T1000 (cell line): Measurements from ENCODE around the gene WDR11.

ENCODE experiments used
- DNase-seq: peaks from one replicate; lab custom pipeline; 2025; ENCODE audit warnings: mixed read lengths; lab: John Stamatoyannopoulos, UW

The WDR11 gene, protein sequence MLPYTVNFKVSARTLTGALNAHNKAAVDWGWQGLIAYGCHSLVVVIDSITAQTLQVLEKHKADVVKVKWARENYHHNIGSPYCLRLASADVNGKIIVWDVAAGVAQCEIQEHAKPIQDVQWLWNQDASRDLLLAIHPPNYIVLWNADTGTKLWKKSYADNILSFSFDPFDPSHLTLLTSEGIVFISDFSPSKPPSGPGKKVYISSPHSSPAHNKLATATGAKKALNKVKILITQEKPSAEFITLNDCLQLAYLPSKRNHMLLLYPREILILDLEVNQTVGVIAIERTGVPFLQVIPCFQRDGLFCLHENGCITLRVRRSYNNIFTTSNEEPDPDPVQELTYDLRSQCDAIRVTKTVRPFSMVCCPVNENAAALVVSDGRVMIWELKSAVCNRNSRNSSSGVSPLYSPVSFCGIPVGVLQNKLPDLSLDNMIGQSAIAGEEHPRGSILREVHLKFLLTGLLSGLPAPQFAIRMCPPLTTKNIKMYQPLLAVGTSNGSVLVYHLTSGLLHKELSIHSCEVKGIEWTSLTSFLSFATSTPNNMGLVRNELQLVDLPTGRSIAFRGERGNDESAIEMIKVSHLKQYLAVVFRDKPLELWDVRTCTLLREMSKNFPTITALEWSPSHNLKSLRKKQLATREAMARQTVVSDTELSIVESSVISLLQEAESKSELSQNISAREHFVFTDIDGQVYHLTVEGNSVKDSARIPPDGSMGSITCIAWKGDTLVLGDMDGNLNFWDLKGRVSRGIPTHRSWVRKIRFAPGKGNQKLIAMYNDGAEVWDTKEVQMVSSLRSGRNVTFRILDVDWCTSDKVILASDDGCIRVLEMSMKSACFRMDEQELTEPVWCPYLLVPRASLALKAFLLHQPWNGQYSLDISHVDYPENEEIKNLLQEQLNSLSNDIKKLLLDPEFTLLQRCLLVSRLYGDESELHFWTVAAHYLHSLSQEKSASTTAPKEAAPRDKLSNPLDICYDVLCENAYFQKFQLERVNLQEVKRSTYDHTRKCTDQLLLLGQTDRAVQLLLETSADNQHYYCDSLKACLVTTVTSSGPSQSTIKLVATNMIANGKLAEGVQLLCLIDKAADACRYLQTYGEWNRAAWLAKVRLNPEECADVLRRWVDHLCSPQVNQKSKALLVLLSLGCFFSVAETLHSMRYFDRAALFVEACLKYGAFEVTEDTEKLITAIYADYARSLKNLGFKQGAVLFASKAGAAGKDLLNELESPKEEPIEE

GRCh38 chr10:120850911-120851865 is at the start of gene WDR11:
WDR11 (plus strand) TSS chr10:120851362; CDS start chr10:120851421, 59 bp downstream.
- peak; percentile 84 for DNase-seq

DNA sequence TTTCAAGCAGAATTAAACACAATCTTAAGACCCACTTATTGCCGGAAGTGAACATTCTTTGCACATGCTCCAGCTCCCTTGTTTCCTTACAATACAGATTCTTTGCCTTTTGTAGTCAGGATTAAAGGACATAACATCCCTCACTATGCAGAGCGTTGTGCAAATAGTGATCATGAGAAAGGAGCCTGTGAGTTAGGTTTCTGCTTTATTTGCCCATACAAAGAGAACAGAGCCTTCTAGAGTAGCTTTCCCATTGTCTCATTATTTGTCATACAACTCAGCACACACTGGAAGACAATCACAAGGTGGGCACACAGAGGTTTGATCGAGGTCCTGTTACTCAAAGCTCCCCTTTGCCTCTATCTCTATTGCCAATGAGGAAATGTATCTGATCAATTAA is 48.2 kb upstream of the WDR11 start:
- DNase-seq = no peak

DNA sequence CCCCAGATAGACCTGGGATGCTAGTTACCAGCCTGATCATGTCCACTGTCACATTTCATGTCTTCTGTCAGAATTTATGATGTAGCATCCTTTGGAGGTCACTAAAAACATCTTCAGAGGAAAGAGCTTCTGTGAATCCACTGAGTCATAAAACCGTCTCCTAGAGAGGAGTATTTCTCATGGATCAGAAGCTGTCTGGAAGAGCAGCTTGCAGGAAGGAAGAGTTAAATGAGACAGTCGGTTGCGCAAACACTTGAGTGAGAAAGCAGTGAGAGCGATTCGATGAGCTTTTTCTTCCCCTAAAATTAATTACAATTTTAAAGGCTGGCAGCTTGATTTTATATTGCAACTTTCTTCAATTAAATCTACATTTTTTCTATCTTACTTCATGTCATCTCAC is 47.2 kb upstream of the WDR11 start:
- DNase-seq = no peak

GRCh38 chr10:120805014-120805812 is 45.9 kb upstream of the WDR11 start:
- no peak for DNase-seq

DNA sequence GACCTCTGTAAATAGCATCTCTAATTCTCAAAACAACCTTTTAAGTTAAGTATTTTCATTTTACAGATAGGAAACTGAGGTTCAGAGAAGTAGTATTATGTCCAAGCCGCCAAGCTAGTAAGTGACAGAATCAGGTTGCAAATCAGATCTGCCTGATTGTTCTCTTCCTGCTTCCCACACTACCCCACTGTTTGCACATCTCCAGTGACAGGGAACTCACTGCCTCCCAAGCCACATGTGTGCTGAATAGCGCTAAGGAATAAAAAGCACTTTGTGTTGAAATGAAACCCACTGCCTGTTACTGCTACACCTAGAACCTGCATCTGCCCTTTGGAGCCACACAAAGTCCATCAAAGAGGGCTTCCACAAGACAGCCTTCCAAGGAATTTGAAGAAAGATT is 45.1 kb upstream of the WDR11 start:
- DNase-seq = no peak

- DNase-seq = no peak
These were observed 40.9 kb upstream of the WDR11 start for GRCh38 chr10:120810298-120810697.

DNA sequence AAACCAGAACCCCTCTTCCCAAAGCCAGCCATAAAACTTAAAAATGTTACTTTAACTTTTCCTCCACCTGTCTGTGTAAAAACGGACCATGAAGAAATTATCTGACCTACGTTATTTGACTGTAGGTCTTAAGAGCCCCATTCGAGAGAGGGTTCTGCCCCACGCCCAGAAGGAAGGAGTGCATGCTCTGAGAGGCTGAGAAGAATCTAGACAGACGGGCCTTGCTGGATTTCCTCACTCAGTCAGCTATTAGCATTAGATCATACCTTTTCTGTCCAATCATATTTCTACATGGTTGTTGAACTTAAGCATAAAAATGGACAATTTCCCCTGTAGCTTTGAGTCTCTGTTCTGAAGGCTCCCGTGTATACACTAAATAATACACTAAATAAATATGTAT is 38.1 kb upstream of the WDR11 start:
- no peak for DNase-seq

- no peak for DNase-seq
These were observed 32.9 kb upstream of the WDR11 start for GRCh38 chr10:120818301-120818700.

- no peak for DNase-seq
These were observed 31.8 kb upstream of the WDR11 start for GRCh38 chr10:120819366-120819765.

DNA sequence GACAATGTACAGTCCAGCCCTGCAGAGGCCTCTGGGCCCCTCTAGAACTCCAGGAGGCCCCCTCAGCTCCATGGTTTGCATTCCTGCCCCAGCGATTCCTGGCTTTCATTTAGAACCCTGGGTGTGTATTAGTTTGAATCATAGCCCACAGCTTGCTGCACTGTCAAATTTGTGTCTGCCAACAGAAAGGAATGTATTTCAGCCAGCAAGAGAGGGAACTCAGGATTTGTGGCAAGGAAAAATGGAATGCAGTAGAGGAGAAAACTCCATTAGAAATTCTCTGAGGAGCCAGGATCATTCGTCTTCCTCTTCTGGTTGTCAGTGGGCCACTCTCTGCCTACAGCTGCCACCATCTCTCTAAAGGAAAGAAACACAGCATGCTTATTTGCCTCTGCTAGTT is 27.9 kb upstream of the WDR11 start:
- no peak for DNase-seq

DNA sequence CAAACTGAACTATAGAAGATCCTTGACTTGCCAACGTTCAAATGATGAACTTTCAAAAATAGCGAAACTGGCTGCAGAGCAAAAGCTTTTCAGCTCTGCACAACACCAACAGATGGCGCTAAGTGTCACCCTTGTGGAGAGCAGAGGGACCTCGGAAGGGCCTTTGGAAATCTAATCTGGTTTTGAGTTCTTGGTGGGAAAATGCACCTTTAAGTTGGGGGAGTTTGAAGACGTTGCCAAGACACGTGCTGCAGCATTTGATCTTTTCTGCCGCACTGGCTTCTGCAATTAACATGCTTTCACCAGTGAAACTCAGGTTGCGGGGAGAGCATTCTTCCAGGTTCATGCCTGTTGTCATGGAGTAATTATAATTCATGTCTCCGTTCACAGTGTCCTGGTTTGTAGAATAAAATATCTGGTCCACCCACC is 26.3 kb upstream of the WDR11 start:
- no peak for DNase-seq

GRCh38 chr10:120825878-120826769 is 25.0 kb upstream of the WDR11 start:
- no peak for DNase-seq

DNA sequence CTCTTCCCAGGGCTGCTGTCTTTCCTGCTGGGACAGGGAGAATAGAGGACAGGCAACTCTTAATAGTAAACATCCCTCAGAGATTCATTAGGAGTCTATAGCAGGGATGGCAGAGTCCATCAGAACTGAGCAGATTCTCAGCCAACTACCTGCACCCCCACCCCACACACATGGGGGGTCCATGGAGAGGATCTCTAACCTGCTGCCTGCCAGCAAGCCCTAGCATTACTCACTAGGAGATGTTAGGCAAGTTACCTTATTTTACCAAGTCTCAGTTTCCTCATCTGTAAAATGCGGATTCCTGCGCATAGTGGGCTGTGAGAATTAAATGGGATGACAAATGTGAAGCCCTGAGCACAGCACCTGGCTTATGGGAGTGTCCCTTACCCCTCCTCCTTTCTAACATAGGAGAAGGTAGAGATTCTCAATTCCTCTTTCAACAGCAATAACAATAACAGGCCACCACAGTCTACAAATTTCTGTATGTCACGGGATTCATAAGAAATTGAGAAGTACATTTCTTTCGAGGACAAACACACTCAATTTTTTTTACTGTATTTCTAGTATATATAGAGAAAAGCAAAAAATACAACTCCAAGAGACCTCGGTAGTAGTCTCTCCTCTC is 23.8 kb upstream of the WDR11 start:
- DNase-seq = no peak

DNA sequence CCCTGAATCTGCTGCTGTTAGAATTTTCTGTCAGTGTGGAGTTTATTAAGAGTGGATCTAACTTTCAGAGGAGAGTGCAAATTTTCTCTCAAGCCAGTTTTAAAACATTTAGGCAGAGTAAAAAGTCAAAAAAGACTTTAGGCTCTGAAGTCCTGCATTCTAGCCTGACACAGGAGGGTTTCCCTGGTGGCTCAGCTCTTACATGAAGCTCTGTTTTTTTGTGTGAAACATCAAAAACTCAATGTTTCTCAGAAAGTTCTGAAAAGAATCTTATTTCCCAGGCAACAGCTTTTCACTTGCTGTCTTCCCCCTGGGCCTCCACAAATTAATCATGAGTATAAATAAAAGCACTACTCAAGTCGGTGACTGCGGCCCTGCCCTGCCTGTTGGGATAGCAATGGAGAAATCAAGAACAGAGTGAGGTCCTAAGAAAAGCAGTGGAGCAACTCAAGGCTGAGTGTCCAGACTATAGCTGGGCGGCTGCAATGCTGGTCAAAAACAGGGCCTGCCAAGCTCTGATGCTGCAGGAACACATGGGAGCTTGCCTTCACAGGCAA is 22.3 kb upstream of the WDR11 start:
- no peak for DNase-seq

DNA sequence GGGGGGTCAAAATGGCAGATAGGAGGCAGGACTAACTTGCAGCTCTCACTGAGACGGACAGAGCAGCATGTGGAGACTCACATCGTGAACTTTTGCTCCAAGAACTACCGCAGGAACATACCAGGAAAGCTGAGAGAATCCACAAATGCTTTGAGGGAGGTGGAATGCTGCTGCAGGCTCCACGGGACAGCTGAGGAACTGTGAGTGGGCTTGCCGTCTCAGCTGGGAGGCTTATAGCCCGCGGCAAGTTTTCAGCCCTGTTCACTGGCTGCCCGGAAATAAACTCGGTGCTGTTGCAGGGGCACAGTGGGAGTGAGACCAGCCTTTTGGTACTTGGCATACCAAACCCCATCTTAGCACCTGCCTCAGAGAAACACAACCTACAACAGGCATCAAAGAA is 19.1 kb upstream of the WDR11 start:
- no peak for DNase-seq

- DNase-seq = no peak
These were observed 17.8 kb upstream of the WDR11 start for GRCh38 chr10:120833222-120833928.

GRCh38 chr10:120835603-120836002 is 15.6 kb upstream of the WDR11 start:
- DNase-seq = no peak

- DNase-seq = no peak
These were observed 12.2 kb upstream of the WDR11 start for GRCh38 chr10:120838941-120839340.
